Right cardiac atrium (tissue), 5 donors: ENCODE measurements around the gene MACROD2. TPM values are rescaled to one million over a fixed set of nuclear protein-coding genes. Genes with fewer than 3 reads are reported as not detected.

ENCODE experiments used
- ATAC-seq, 2 donors: fragments of 200-7000 bp; cut with Tn5 transposase; one replicate each; pipeline versions ENCODE4 v1.8.0 to v1.9.1; 2020; ENCODE audit warnings: moderate library complexity in 2 of 2, mild to moderate bottlenecking in 1 of 2
- DNase-seq, 3 donors: peaks; one replicate each; pipeline ENCODE4 v3.0.0-alpha.2; 2020
- H3K27ac ChIP-seq: one replicate; pipeline ENCODE4 v1.5.1; 2013; ENCODE audit warnings: mild to moderate bottlenecking, low read length, control low read depth, moderate library complexity
- H3K27me3 ChIP-seq: one replicate; pipeline ENCODE4 v1.6.1; 2013; ENCODE audit not compliant: control insufficient read depth, insufficient read depth
- H3K4me1 ChIP-seq: one replicate; pipeline ENCODE4 v1.6.1; 2013; ENCODE audit warnings: low read length; ENCODE audit not compliant: control insufficient read depth, insufficient read depth
- H3K4me3 ChIP-seq: one replicate; pipeline ENCODE4 v1.5.1; 2013; ENCODE audit warnings: low read length, control low read depth
- H3K9me3 ChIP-seq: one replicate; pipeline ENCODE4 v1.6.1; 2013; ENCODE audit warnings: low read length; ENCODE audit not compliant: control insufficient read depth
- WGBS: extraction: QIAGEN DNeasy Blood & Tissue Kit; methylation state at CpG from one replicate; pipeline ENCODE4 v1.1.7; 2013; 5-methylcytosine and 5-hydroxymethylcytosine counted together
- intact Hi-C, 4 donors: fragments of 100-400 bp; cut with DNase I; formaldehyde crosslinking; loops; one replicate each; pipeline versions ENCODE4 v1.11.0 to v1.14.0; 2022 to 2023
- polyA plus RNA-seq: library from polyadenylated mRNA; stranded (reverse); fragments of 200-250 nt; gene quantifications from one replicate; pipeline ENCODE4 v1.2.3, GENCODE V29; 2013
- total RNA-seq, 4 donors: library from RNA; stranded (reverse); fragmentation: NEBNext Ultra II Directional; extraction: Animal tissue kit (Norgen Biotek cat#: 25700); gene quantifications; one replicate each; pipeline ENCODE4 v1.2.1, GENCODE V29; 2021
- donor health status: healthy with polysubstance abuse.
- donor health status: DM: no; HTN: yes; CAD: no.
- donor health status: DM: no; HTN: no; CAD: no.
- donor health status: DM: no; HTN: yes; CAD: no; lungs with severe emphysema.
- donor health status: DM: yes; HTN: yes; CAD: no.

The MACROD2 gene
- total and polyA plus RNA-seq, 5 donors: 0.61 to 4.4 (median 2.4) TPM

GRCh38 chr20:14406495-14406894 is 411.2 kb downstream of the MACROD2 start:
- Histone ChIP-seq H3K27ac (no peak overlapping the region), H3K4me1 (no peaks in the 10 kb centered on the region), H3K4me3 (no peak overlapping the region), H3K27me3 (no peaks in the 10 kb centered on the region), H3K9me3 (no peaks in the 10 kb centered on the region)
- DNase-seq (no peak), ATAC-seq (no peak)
- intact Hi-C loops: no loop called here

- Histone ChIP-seq H3K27ac (no peak overlapping the region), H3K9me3 (no peaks in the 10 kb centered on the region), H3K4me3 (no peak overlapping the region), H3K27me3 (no peaks in the 10 kb centered on the region), H3K4me1 (no peaks in the 10 kb centered on the region)
- ATAC-seq: no peak
- intact Hi-C loops: no loop called here
- no peak for DNase-seq
- 84% methylated on average over 3 of the region's 3 CpGs for WGBS
Measured at GRCh38 chr20:14407336-14407735, 412.0 kb downstream of the MACROD2 start.

GRCh38 chr20:14410869-14411555 is 415.7 kb downstream of the MACROD2 start:
- Histone ChIP-seq H3K27ac (no peak overlapping the region), H3K9me3 (no peaks in the 10 kb centered on the region), H3K27me3 (no peaks in the 10 kb centered on the region), H3K4me3 (no peak overlapping the region), H3K4me1 (no peaks in the 10 kb centered on the region)
- WGBS: 78% methylated on average over 3 of the region's 3 CpGs
- DNase-seq (no peak), ATAC-seq (no peak)
- intact Hi-C loops: no loop called here

- Histone ChIP-seq H3K4me1 (no peaks in the 10 kb centered on the region), H3K27me3 (no peaks in the 10 kb centered on the region), H3K4me3 (no peak overlapping the region), H3K9me3 (no peaks in the 10 kb centered on the region), H3K27ac (no peak overlapping the region)
- ATAC-seq (no peak), DNase-seq (no peak)
- WGBS: 70% methylated on average over 5 of the region's 5 CpGs
- intact Hi-C loops: no loop called here
Measured at GRCh38 chr20:14412065-14412681, 416.9 kb downstream of the MACROD2 start.

GRCh38 chr20:14413835-14414234 is 418.5 kb downstream of the MACROD2 start:
- intact Hi-C loops: no loop called here
- WGBS: 67% methylated on average over 3 of the region's 3 CpGs
- H3K27me3 ChIP-seq: no peaks in the 10 kb centered on the region
- DNase-seq: no peak
- ATAC-seq: no peak
- no peak overlapping the region for H3K4me3 ChIP-seq
- H3K4me1 ChIP-seq: no peaks in the 10 kb centered on the region
- no peak overlapping the region for H3K27ac ChIP-seq
- H3K9me3 ChIP-seq: no peaks in the 10 kb centered on the region

- Histone ChIP-seq H3K27me3 (no peaks in the 10 kb centered on the region), H3K4me3 (no peak overlapping the region), H3K9me3 (no peaks in the 10 kb centered on the region), H3K27ac (no peak overlapping the region), H3K4me1 (no peaks in the 10 kb centered on the region)
- no peak for DNase-seq
- intact Hi-C loops: no loop called here
- no peak for ATAC-seq
- 75% methylated on average over 2 of the region's 2 CpGs for whole genome bisulfite sequencing
Measured at GRCh38 chr20:14414560-14414959, 419.2 kb downstream of the MACROD2 start.

GRCh38 chr20:14415467-14415866 is 420.2 kb downstream of the MACROD2 start:
- WGBS: 25% methylated on average over 3 of the region's 3 CpGs
- no peaks in the 10 kb centered on the region for H3K9me3 ChIP-seq
- intact Hi-C loops: no loop called here
- H3K4me1 ChIP-seq: no peaks in the 10 kb centered on the region
- ATAC-seq (no peak), DNase-seq (no peak)
- H3K27me3 ChIP-seq: no peaks in the 10 kb centered on the region
- no peak overlapping the region for H3K27ac ChIP-seq
- H3K4me3 ChIP-seq: no peak overlapping the region

GRCh38 chr20:14418376-14418775 is 423.1 kb downstream of the MACROD2 start:
- intact Hi-C loops: no loop called here
- no peaks in the 10 kb centered on the region for H3K4me1 ChIP-seq
- 50% methylated on average over 2 of the region's 2 CpGs for WGBS
- DNase-seq (no peak), ATAC-seq (no peak)
- no peaks in the 10 kb centered on the region for H3K27me3 ChIP-seq
- H3K4me3 ChIP-seq: no peak overlapping the region
- no peaks in the 10 kb centered on the region for H3K9me3 ChIP-seq
- H3K27ac ChIP-seq: no peak overlapping the region

- DNase-seq (no peak), ATAC-seq (no peak)
- Histone ChIP-seq H3K4me1 (no peaks in the 10 kb centered on the region), H3K27me3 (no peaks in the 10 kb centered on the region), H3K4me3 (no peak overlapping the region), H3K27ac (no peak overlapping the region), H3K9me3 (no peaks in the 10 kb centered on the region)
- WGBS: 78% methylated on average over 4 of the region's 4 CpGs
- intact Hi-C loops: no loop called here
Measured at GRCh38 chr20:14422892-14423291, 427.6 kb downstream of the MACROD2 start.

- no peaks in the 10 kb centered on the region for H3K4me1 ChIP-seq
- DNase-seq (no peak), ATAC-seq (no peak)
- intact Hi-C loops: no loop called here
- 45% methylated on average over 2 of the region's 2 CpGs for WGBS
- no peak overlapping the region for H3K4me3 ChIP-seq
- H3K27me3 ChIP-seq: no peaks in the 10 kb centered on the region
- H3K27ac ChIP-seq: no peak overlapping the region
- H3K9me3 ChIP-seq: no peaks in the 10 kb centered on the region
Measured at GRCh38 chr20:14431568-14431967, 436.3 kb downstream of the MACROD2 start.

GRCh38 chr20:14432085-14432484 is 436.8 kb downstream of the MACROD2 start:
- WGBS: 51% methylated on average over 4 of the region's 4 CpGs
- intact Hi-C loops: no loop called here
- ATAC-seq: no peak
- Histone ChIP-seq H3K27me3 (no peaks in the 10 kb centered on the region), H3K4me1 (no peaks in the 10 kb centered on the region), H3K9me3 (no peaks in the 10 kb centered on the region), H3K27ac (no peak overlapping the region), H3K4me3 (no peak overlapping the region)
- DNase-seq: no peak

- ATAC-seq (no peak), DNase-seq (no peak)
- no peaks in the 10 kb centered on the region for H3K4me1 ChIP-seq
- no peak overlapping the region for H3K27ac ChIP-seq
- H3K4me3 ChIP-seq: no peak overlapping the region
- H3K9me3 ChIP-seq: no peaks in the 10 kb centered on the region
- no peaks in the 10 kb centered on the region for H3K27me3 ChIP-seq
- intact Hi-C loops: no loop called here
Measured at GRCh38 chr20:14432597-14432996, 437.3 kb downstream of the MACROD2 start.
